K562 (cell line): ENCODE measurements around the gene TFRC. TPM values are rescaled to one million over a fixed set of nuclear protein-coding genes. Genes with fewer than 3 reads are reported as not detected.
A peak's percentile ranks its signal among the peaks of the same experiment; 100 is the strongest.

ENCODE experiments used
- ATF6 ChIP-seq: sonication (generic); formaldehyde crosslinking; IDR thresholded peaks from 2 replicates; pipeline ENCODE4 v1.4.0; 2020; ENCODE audit warnings: mild to moderate bottlenecking, missing genetic modification reagents
- FOXJ3 ChIP-seq: sonication (generic); formaldehyde crosslinking; IDR thresholded peaks from 2 replicates; pipeline ENCODE4 v1.4.0; 2020; ENCODE audit warnings: mild to moderate bottlenecking, missing genetic modification reagents
- HMG20B ChIP-seq: fragments of 250-450 bp; sonication (Bioruptor Pico); IDR thresholded peaks from 2 replicates; pipeline ENCODE4 v1.5.0; 2021; ENCODE audit warnings: mild to moderate bottlenecking
- JUND ChIP-seq, 2 experiments: IDR thresholded peaks; 2 replicates in 1 of 2; 3 replicates in 1 of 2; pipeline ENCODE4 v1.6.1; 2011; ENCODE audit warnings: borderline replicate concordance in 2 of 2, low read depth in 2 of 2, low read length in 2 of 2, improper control_type of control experiment in 1 of 2, missing biosample characterization in 1 of 2, missing genetic modification characterization in 1 of 2, missing genetic modification reagents in 1 of 2
- MITF ChIP-seq: IDR thresholded peaks from 2 replicates; pipeline ENCODE4 v1.6.1; 2014; ENCODE audit warnings: antibody characterized with exemption
- NR0B1 ChIP-seq: fragments of 450-650 bp; IDR thresholded peaks from one replicate; pipeline ENCODE4 v1.6.1; 2018; ENCODE audit warnings: mild to moderate bottlenecking, moderate library complexity; ENCODE audit not compliant: partially characterized antibody
- POLR2B ChIP-seq: fragments of 450-650 bp; IDR thresholded peaks from 2 replicates; pipeline ENCODE4 v1.6.1; 2018; ENCODE audit warnings: low read depth; ENCODE audit not compliant: partially characterized antibody
- RBM22 ChIP-seq: fragments of 200-400 bp; formaldehyde crosslinking; IDR thresholded peaks from 2 replicates; pipeline ENCODE4 v1.6.1; 2018; ENCODE audit warnings: low read length, low read depth; ENCODE audit not compliant: poor library complexity, severe bottlenecking
- RCOR1 ChIP-seq, 2 experiments: IDR thresholded peaks; 2 replicates each; pipeline ENCODE4 v1.6.1; 2012; ENCODE audit warnings: low read depth in 2 of 2, low read length in 2 of 2, borderline replicate concordance in 1 of 2, improper control_type of control experiment in 1 of 2
- STAT5B ChIP-seq: fragments of 250-450 bp; sonication (Bioruptor Pico); IDR thresholded peaks from 2 replicates; pipeline ENCODE4 v1.8.0; 2021; ENCODE audit warnings: mild to moderate bottlenecking, inconsistent platforms
- TAF15 ChIP-seq: fragments of 200-400 bp; formaldehyde crosslinking; IDR thresholded peaks from 2 replicates; pipeline ENCODE4 v1.6.1; 2017; ENCODE audit warnings: mild to moderate bottlenecking, low read depth, low read length, moderate library complexity
- TCF7L2 ChIP-seq: fragments of 150-350 bp; IDR thresholded peaks from 2 replicates; pipeline ENCODE4 v1.6.1; 2016; ENCODE audit warnings: low read depth, mild to moderate bottlenecking, low read length, moderate library complexity
- THRAP3 ChIP-seq: fragments of 450-650 bp; IDR thresholded peaks from 2 replicates; pipeline ENCODE4 v1.6.1; 2016; ENCODE audit warnings: mild to moderate bottlenecking, inconsistent platforms, borderline replicate concordance
- XRCC5 ChIP-seq: fragments of 200-400 bp; formaldehyde crosslinking; IDR thresholded peaks from 2 replicates; pipeline ENCODE4 v1.6.1; 2017; ENCODE audit warnings: low read depth, mild to moderate bottlenecking, low read length
- ZFX ChIP-seq: sonication (generic); formaldehyde crosslinking; IDR thresholded peaks from 2 replicates; pipeline ENCODE4 v1.8.0; 2022; ENCODE audit warnings: mild to moderate bottlenecking, missing genetic modification reagents, moderate library complexity
- ZNF121 ChIP-seq: sonication (generic); formaldehyde crosslinking; conservative IDR thresholded peaks from 2 replicates; pipeline ENCODE4 v1.8.0; 2022; ENCODE audit warnings: missing genetic modification reagents
- ZNF695 ChIP-seq: fragments of 450-650 bp; formaldehyde crosslinking; IDR thresholded peaks from 2 replicates; pipeline ENCODE4 v1.4.0; 2020; ENCODE audit warnings: mild to moderate bottlenecking, moderate library complexity
- ZNF77 ChIP-seq: fragments of 250-450 bp; sonication (Bioruptor Pico); IDR thresholded peaks from 2 replicates; pipeline ENCODE4 v1.5.0; 2020
- ZNF830 ChIP-seq: fragments of 250-450 bp; sonication (Bioruptor Pico); IDR thresholded peaks from 2 replicates; pipeline ENCODE4 v1.5.0; 2021; ENCODE audit warnings: mild to moderate bottlenecking
- polyA plus RNA-seq, 8 experiments: library from polyadenylated mRNA; depleted of rRNA in 4 of 8; stranded (reverse) in 5 of 8; unstranded in 3 of 8; fragments of >200 nt; fragmentation: Nextera tagmentation in 2 of 8; fragmentation: Illumina TruSeq in 1 of 8; extraction: Ambion mirVana in 2 of 8; extraction: Trizol in 1 of 8; gene quantifications; 2 replicates each; pipeline versions ENCODE4 v1.2.1 to v1.2.3, GENCODE V29; 2011 to 2014; ENCODE audit warnings: inconsistent platforms in 1 of 8, missing spikeins in 1 of 8
- total RNA-seq, 7 experiments: library from RNA; depleted of rRNA in 6 of 7; stranded (reverse); fragments of >200 nt in 6 of 7; fragmentation: Illumina TruSeq in 2 of 7; extraction: Trizol in 2 of 7; gene quantifications; 2 replicates each; pipeline versions ENCODE4 v1.2.1 to v1.2.3, GENCODE V29; 2011 to 2021; ENCODE audit warnings: low replicate concordance in 1 of 7
- TF ChIP-seq, protein P1 (sequence below): fragments of 250-450 bp; sonication (Bioruptor Pico); IDR thresholded peaks from 2 replicates; pipeline ENCODE4 v1.6.1; 2021; ENCODE audit warnings: mild to moderate bottlenecking
- TF ChIP-seq, protein P2 (sequence below): sonication (generic); formaldehyde crosslinking; IDR thresholded peaks from 2 replicates; pipeline ENCODE4 v1.8.0; 2023; ENCODE audit warnings: mild to moderate bottlenecking, missing genetic modification reagents

Gene TFRC
- total and polyA plus RNA-seq, 9 of the 15 experiments (the other 6 are each of a cell fraction or from before 2014, with no cell fraction given), result 149 to 679 (median 332) TPM

GRCh38 chr3:196081834-196082618 is at the start of gene TFRC (continued):
- TF ChIP-seq TCF7L2 (no peak), MITF (peak; percentile 48; the same call in 1 of the 2 replicates), ZFX (CRISPR knock-in tag) (peak; percentile 76), THRAP3 (no peak), FOXJ3 (no peak), ZNF121 (no peak), ZNF695 (no peak), RBM22 (peak; percentile 98), JUND (IDR thresholded peaks at IDR 0.05; ENCODE audit: borderline replicate concordance, low read depth, low read length) (peak; percentile 80), JUND (tag; IDR thresholded peaks at IDR 0.05; ENCODE audit: borderline replicate concordance, low read depth, low read length) (no peak; the same call in 2 of the 3 replicates), ZNF830 (CRISPR knock-in tag) (peak; percentile 71; the same call in 1 of the 2 replicates), NR0B1 (no peak), ZNF77 (no peak), XRCC5 (0 out of 2 replicates have a peak, but pooled peaks have one; percentile 8), POLR2B (peak; percentile 99), RCOR1 (IDR thresholded peaks at IDR 0.05; ENCODE audit: borderline replicate concordance in 1 of 2, low read depth in 2 of 2, low read length in 2 of 2) (peak in 1 of 2 experiments; percentile 61; a peak in 1 of 4 replicates), STAT5B (CRISPR knock-in tag) (no peak), HMG20B (CRISPR knock-in tag) (no peak), TAF15 (no peak), ATF6 (peak; percentile 88; the same call in 1 of the 2 replicates)
- TF ChIP-seq, protein P1, sequence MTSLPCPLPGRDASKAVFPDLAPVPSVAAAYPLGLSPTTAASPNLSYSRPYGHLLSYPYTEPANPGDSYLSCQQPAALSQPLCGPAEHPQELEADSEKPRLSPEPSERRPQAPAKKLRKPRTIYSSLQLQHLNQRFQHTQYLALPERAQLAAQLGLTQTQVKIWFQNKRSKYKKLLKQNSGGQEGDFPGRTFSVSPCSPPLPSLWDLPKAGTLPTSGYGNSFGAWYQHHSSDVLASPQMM (CRISPR knock-in tag), result no peak
- TF ChIP-seq, protein P2, sequence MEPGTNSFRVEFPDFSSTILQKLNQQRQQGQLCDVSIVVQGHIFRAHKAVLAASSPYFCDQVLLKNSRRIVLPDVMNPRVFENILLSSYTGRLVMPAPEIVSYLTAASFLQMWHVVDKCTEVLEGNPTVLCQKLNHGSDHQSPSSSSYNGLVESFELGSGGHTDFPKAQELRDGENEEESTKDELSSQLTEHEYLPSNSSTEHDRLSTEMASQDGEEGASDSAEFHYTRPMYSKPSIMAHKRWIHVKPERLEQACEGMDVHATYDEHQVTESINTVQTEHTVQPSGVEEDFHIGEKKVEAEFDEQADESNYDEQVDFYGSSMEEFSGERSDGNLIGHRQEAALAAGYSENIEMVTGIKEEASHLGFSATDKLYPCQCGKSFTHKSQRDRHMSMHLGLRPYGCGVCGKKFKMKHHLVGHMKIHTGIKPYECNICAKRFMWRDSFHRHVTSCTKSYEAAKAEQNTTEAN (CRISPR knock-in tag), result peak; percentile 81; the same call in 1 of the 2 replicates
